Sigmoid colon (tissue), 7 donors: ENCODE data around the gene OR2H1. TPM values are rescaled to one million over a fixed set of nuclear protein-coding genes. Genes with fewer than 3 reads are reported as not detected.

Source experiments
- DNase-seq: peaks from one replicate; pipeline ENCODE4 v3.0.0-alpha.2; 2019
- H3K27ac ChIP-seq, 4 donors: fragments of 200-600 bp; sonication (generic); one replicate each; pipeline ENCODE4 v1.5.1; 2016 to 2019; ENCODE audit warnings: mild to moderate bottlenecking in 1 of 4
- H3K27me3 ChIP-seq, 3 donors: fragments of 200-600 bp; sonication (generic); one replicate each; pipeline ENCODE4 v1.5.1; 2019; ENCODE audit warnings: mild to moderate bottlenecking in 1 of 3
- H3K36me3 ChIP-seq, 4 donors: fragments of 200-600 bp; sonication (generic); one replicate each; pipeline ENCODE4 v1.5.1; 2016 to 2019
- H3K4me1 ChIP-seq, 4 donors: fragments of 200-600 bp; sonication (generic); one replicate each; pipeline ENCODE4 v1.5.1; 2017 to 2019
- H3K4me3 ChIP-seq, 4 donors: fragments of 200-600 bp; sonication (generic); one replicate each; pipeline ENCODE4 v1.5.1; 2017 to 2019; ENCODE audit warnings: mild to moderate bottlenecking in 2 of 4, moderate library complexity in 1 of 4
- H3K9me3 ChIP-seq, 4 donors: fragments of 200-600 bp in 3 of 4; sonication (generic) in 3 of 4; one replicate each; pipeline versions ENCODE4 v1.5.1 to v1.6.1; 2013 to 2019
- EP300 ChIP-seq, 4 donors: sonication (generic); formaldehyde crosslinking; IDR thresholded peaks; one replicate each; pipeline ENCODE4 v1.6.1; 2017; ENCODE audit warnings: antibody characterized with exemption in 4 of 4
- POLR2A ChIP-seq, 2 donors: fragments of 450-650 bp; IDR thresholded peaks; one replicate each; pipeline ENCODE4 v1.6.1; 2016; ENCODE audit warnings: antibody characterized with exemption in 2 of 2, mild to moderate bottlenecking in 2 of 2, moderate library complexity in 2 of 2
- POLR2AphosphoS5 ChIP-seq, 4 donors: sonication (generic); formaldehyde crosslinking; IDR thresholded peaks; one replicate each; pipeline ENCODE4 v1.6.1; 2017; ENCODE audit warnings: antibody characterized with exemption in 4 of 4
- WGBS, 2 donors: extraction: QIAGEN DNeasy Blood & Tissue Kit; methylation state at CpG; one replicate each; pipeline ENCODE4 v1.1.7; 2013; 5-methylcytosine and 5-hydroxymethylcytosine counted together
- intact Hi-C: fragments of 100-400 bp; cut with DNase I; formaldehyde crosslinking; loops from one replicate; pipeline ENCODE4 v1.15.1; 2023
- polyA plus RNA-seq, 3 donors: library from polyadenylated mRNA; stranded (reverse); fragments of 200-250 nt; gene quantifications; one replicate each; pipeline ENCODE4 v1.2.3, GENCODE V29; 2013
- total RNA-seq, 4 donors: library from RNA; depleted of rRNA; stranded (reverse); fragments of >200 nt; gene quantifications; one replicate each; pipeline ENCODE4 v1.1.0, GENCODE V29; 2016
- TF ChIP-seq, protein P1 (sequence below), 4 experiments: fragments of 450-650 bp in 3 of 4; fragments of 200-600 bp in 1 of 4; IDR thresholded peaks; one replicate each; pipeline ENCODE4 v1.5.1; 2016 to 2019; ENCODE audit warnings: antibody characterized with exemption in 4 of 4, mild to moderate bottlenecking in 3 of 4, moderate library complexity in 2 of 4
- donor health status: healthy with polysubstance abuse.
- donor health status: Bipolar disorder and iron deficiency.
- donor health status: healthy.

OR2H1 gene
- total and polyA plus RNA-seq, 7 donors: not detected

DNA sequence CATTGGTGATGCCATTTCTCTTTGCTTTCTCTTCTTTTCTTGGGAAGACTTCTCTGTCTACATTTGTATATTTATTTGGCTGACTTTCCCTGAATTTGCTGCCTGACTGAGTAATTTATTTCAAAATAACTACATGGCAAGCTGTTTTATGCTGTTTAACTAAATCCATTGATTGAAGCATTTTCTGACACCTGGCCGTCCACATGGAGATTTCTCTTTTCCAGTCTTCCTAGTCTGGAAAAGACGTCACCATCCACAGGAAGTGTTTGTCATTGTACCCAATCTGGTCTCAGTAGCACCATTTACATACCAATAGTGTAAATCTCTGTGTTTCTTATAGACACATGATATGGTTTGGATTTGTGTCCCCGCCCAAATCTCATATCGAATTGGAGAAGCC, 40.0 kb downstream of the OR2H1 start:
- no peak overlapping the region for H3K4me3 ChIP-seq
- no peaks in the 10 kb centered on the region for H3K36me3 ChIP-seq
- DNase-seq: no peak
- no peak for TF ChIP-seq EP300 (IDR thresholded peaks at IDR 0.05)
- TF ChIP-seq POLR2AphosphoS5 (IDR thresholded peaks at IDR 0.05): no peak
- no peak for TF ChIP-seq POLR2A (IDR thresholded peaks at IDR 0.05)
- TF ChIP-seq, protein P1, sequence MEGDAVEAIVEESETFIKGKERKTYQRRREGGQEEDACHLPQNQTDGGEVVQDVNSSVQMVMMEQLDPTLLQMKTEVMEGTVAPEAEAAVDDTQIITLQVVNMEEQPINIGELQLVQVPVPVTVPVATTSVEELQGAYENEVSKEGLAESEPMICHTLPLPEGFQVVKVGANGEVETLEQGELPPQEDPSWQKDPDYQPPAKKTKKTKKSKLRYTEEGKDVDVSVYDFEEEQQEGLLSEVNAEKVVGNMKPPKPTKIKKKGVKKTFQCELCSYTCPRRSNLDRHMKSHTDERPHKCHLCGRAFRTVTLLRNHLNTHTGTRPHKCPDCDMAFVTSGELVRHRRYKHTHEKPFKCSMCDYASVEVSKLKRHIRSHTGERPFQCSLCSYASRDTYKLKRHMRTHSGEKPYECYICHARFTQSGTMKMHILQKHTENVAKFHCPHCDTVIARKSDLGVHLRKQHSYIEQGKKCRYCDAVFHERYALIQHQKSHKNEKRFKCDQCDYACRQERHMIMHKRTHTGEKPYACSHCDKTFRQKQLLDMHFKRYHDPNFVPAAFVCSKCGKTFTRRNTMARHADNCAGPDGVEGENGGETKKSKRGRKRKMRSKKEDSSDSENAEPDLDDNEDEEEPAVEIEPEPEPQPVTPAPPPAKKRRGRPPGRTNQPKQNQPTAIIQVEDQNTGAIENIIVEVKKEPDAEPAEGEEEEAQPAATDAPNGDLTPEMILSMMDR (IDR thresholded peaks at IDR 0.05): no peak
- 77 to 86% methylated on average over 4 of the region's 4 CpGs for WGBS, 2 donors
- no peaks in the 10 kb centered on the region for H3K4me1 ChIP-seq
- no peak overlapping the region for H3K27ac ChIP-seq
- peaks cover 0 to 6% (median 0%) of the 10 kb centered on the region in 3 donors for H3K27me3 ChIP-seq
- intact Hi-C loops: no loop called here
- no peaks in the 10 kb centered on the region for H3K9me3 ChIP-seq

DNA sequence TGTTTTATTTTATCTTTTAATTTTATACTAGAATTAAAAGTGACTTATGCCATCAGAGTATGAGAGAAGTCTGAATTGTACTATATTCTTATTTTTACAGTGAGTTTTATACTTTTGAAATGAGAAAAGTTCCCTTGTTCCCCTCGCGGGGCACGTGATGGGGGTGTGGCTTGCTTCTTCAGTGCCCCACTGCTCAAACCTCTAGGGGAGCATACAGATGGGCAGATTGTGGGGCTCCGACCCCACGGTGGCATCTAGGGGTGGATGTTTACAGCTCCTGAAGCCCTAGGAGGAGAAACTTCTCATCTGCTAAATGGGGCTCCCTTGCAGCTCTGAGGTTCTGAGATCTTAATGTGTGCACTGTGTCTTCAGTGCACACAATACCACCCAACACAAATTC, 42.7 kb downstream of the OR2H1 start:
- Histone ChIP-seq H3K27me3 (peaks cover 0 to 13% (median 0%) of the 10 kb centered on the region in 3 donors), H3K4me1 (no peaks in the 10 kb centered on the region), H3K4me3 (no peak overlapping the region), H3K27ac (no peak overlapping the region), H3K36me3 (no peaks in the 10 kb centered on the region), H3K9me3 (no peaks in the 10 kb centered on the region)
- no peak for DNase-seq
- TF ChIP-seq POLR2AphosphoS5 (IDR thresholded peaks at IDR 0.05): no peak
- TF ChIP-seq, protein P1 (IDR thresholded peaks at IDR 0.05): no peak
- no peak for TF ChIP-seq EP300 (IDR thresholded peaks at IDR 0.05)
- TF ChIP-seq POLR2A (IDR thresholded peaks at IDR 0.05): no peak
- WGBS, 2 donors: 81% methylated on average over 5 of the region's 5 CpGs
- intact Hi-C loops: no loop called here

DNA sequence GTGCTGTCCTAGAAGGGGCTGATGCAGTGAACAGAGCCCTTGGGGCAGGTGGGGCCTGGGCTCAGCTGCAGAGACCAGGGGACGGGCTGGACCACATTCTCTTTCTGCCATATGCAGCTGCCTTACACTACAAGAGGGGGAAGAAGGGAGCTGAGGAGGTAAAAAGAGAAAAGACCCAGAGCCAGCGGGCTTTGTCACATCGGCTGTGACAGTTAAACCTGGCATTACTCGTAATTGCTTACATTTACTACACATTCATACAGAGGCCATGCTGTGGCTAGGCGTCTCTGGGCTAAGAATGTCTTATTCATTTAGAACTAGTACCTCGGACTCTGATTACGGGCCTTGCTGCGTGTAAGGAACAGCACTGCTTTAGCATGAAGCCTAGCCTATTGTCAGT, 43.6 kb downstream of the OR2H1 start:
- Histone ChIP-seq H3K4me1 (no peaks in the 10 kb centered on the region), H3K27ac (no peak overlapping the region), H3K27me3 (peaks cover 0 to 13% (median 0%) of the 10 kb centered on the region in 3 donors), H3K4me3 (no peak overlapping the region), H3K9me3 (no peaks in the 10 kb centered on the region), H3K36me3 (no peaks in the 10 kb centered on the region)
- intact Hi-C loops: no loop called here
- DNase-seq: no peak
- TF ChIP-seq POLR2AphosphoS5 (IDR thresholded peaks at IDR 0.05) (no peak), POLR2A (IDR thresholded peaks at IDR 0.05) (no peak), EP300 (IDR thresholded peaks at IDR 0.05) (no peak)
- TF ChIP-seq, protein P1 (IDR thresholded peaks at IDR 0.05): no peak
- WGBS, 2 donors: 81 to 91% methylated on average over 8 of the region's 8 CpGs

DNA sequence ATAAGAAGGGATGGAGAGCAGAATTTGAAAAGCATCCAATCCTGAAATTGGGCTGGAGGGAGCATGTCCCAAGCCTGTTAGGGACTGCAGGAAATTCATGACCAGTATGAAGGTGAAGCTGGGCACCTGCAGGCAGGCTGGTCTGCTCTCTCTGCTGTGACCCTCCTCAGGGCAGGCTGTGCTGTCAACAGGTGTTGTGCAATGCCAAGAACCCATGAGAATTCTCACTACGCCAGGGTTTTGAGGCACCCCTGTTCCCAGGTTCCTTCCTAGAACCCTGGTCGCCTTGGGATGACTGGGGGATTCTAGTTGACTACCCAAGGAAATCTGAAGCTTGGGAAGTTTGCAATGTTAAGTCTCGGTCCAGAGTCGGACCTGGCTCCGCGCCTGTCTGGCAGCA, 44.2 kb downstream of the OR2H1 start:
- Histone ChIP-seq H3K27me3 (peaks cover 0 to 13% (median 0%) of the 10 kb centered on the region in 3 donors), H3K4me3 (no peak overlapping the region), H3K36me3 (no peaks in the 10 kb centered on the region), H3K27ac (no peak overlapping the region), H3K4me1 (no peaks in the 10 kb centered on the region), H3K9me3 (no peaks in the 10 kb centered on the region)
- DNase-seq: no peak
- TF ChIP-seq POLR2AphosphoS5 (IDR thresholded peaks at IDR 0.05): no peak
- intact Hi-C loops: no loop called here
- WGBS, 2 donors: 89 to 92% methylated on average over 6 of the region's 6 CpGs

DNA sequence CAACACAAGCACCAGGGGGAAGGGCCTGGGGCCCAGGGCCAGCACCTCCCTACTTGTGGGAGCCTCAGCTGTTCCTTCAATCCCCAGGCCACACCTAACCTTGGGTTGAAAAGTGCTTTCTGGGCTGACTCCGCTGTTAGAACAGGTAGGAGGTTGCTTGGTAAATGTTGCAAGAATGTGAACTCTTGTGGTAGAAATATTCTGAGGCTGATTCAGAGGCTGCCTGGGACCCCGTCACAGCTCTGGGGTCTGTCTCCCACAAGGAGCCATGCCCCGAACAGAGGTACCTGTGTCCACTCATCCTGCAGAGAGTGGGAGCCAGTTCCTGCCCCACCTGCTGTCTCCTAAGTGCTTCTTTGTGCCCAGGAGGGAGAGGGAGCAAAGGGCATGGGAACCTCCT, 45.2 kb downstream of the OR2H1 start:
- H3K4me1 ChIP-seq: no peaks in the 10 kb centered on the region
- DNase-seq: no peak
- WGBS, 2 donors: 88% methylated on average over 3 of the region's 3 CpGs
- peaks cover 0 to 13% (median 0%) of the 10 kb centered on the region in 3 donors for H3K27me3 ChIP-seq
- no peaks in the 10 kb centered on the region for H3K36me3 ChIP-seq
- TF ChIP-seq EP300 (IDR thresholded peaks at IDR 0.05): no peak
- no peak for TF ChIP-seq POLR2AphosphoS5 (IDR thresholded peaks at IDR 0.05)
- TF ChIP-seq, protein P1 (IDR thresholded peaks at IDR 0.05): no peak
- TF ChIP-seq POLR2A (IDR thresholded peaks at IDR 0.05): no peak
- no peaks in the 10 kb centered on the region for H3K9me3 ChIP-seq
- intact Hi-C loops: no loop called here
- H3K27ac ChIP-seq: no peak overlapping the region
- no peak overlapping the region for H3K4me3 ChIP-seq
